Thoracic aorta (tissue), 2 donors: Measurements from ENCODE around the gene SLC6A3. TPM values are rescaled to one million over a fixed set of nuclear protein-coding genes. Genes with fewer than 3 reads are reported as not detected.

ENCODE experiments used
- ATAC-seq: fragments of 150-250 bp; one replicate; pipeline ENCODE4 v1.8.0; 2017; ENCODE audit warnings: low read depth; ENCODE audit not compliant: insufficient number of reproducible peaks, low FRiP score
- DNase-seq: peaks from one replicate; pipeline ENCODE4 v3.0.0-alpha.2; 2020; ENCODE audit warnings: low spot score
- H3K27ac ChIP-seq, 2 donors: fragments of 200-600 bp; sonication (generic); 1 replicate in 1 of 2; 2 replicates in 1 of 2; pipeline ENCODE4 v1.5.1; 2016; ENCODE audit warnings: mild to moderate bottlenecking in 2 of 2, moderate library complexity in 2 of 2
- H3K27me3 ChIP-seq: fragments of 200-600 bp; sonication (generic); replicated peaks from 2 replicates; pipeline ENCODE4 v1.6.0; 2016; ENCODE audit warnings: mild to moderate bottlenecking; ENCODE audit not compliant: insufficient read depth
- H3K36me3 ChIP-seq: fragments of 200-600 bp; sonication (generic); one replicate; pipeline ENCODE4 v1.5.1; 2016
- H3K4me1 ChIP-seq, 2 donors: fragments of 200-600 bp; sonication (generic); 1 replicate in 1 of 2; 2 replicates in 1 of 2; pipeline versions ENCODE4 v1.5.1 to v1.6.0; 2016; ENCODE audit warnings: low read depth in 2 of 2, mild to moderate bottlenecking in 1 of 2; ENCODE audit not compliant: control insufficient read depth in 1 of 2
- H3K4me3 ChIP-seq: fragments of 200-600 bp; sonication (generic); 2 replicates; pipeline ENCODE4 v1.5.1; 2016; ENCODE audit warnings: mild to moderate bottlenecking
- H3K9me3 ChIP-seq: fragments of 200-600 bp; sonication (generic); 2 replicates; pipeline ENCODE4 v1.5.1; 2016
- CTCF ChIP-seq: fragments of 200-600 bp; sonication (generic); IDR thresholded peaks from one replicate; pipeline ENCODE4 v1.5.1; 2019; ENCODE audit warnings: antibody characterized with exemption
- total RNA-seq, 2 donors: library from RNA; depleted of rRNA; stranded (reverse); fragments of >200 nt; gene quantifications; one replicate each; pipeline versions ENCODE4 v1.1.0 to v1.2.3, GENCODE V29; 2016

SLC6A3 gene
- total RNA-seq, 2 donors from 2014 or later: 0.14 TPM; not detected in 1

- no peaks in the 10 kb centered on the region for H3K4me1 ChIP-seq
- no peak overlapping the region for H3K4me3 ChIP-seq
- H3K27ac ChIP-seq: no peak overlapping the region
- TF ChIP-seq CTCF: no peak
- ATAC-seq (no peak), DNase-seq (no peak)
- H3K27me3 ChIP-seq: no peaks in the 10 kb centered on the region
- no peaks in the 10 kb centered on the region for H3K36me3 ChIP-seq
- H3K9me3 ChIP-seq: no peaks in the 10 kb centered on the region
These were observed 85.5 kb downstream of the SLC6A3 start for GRCh38 chr5:1359713-1360112.

- H3K27ac ChIP-seq: no peak overlapping the region
- H3K9me3 ChIP-seq: no peaks in the 10 kb centered on the region
- no peak overlapping the region for H3K4me3 ChIP-seq
- DNase-seq (no peak), ATAC-seq (no peak)
- H3K36me3 ChIP-seq: no peaks in the 10 kb centered on the region
- no peaks in the 10 kb centered on the region for H3K27me3 ChIP-seq
- H3K4me1 ChIP-seq: no peaks in the 10 kb centered on the region
- no peak for TF ChIP-seq CTCF
These were observed 86.1 kb downstream of the SLC6A3 start for GRCh38 chr5:1359031-1359645.

- no peaks in the 10 kb centered on the region for H3K27me3 ChIP-seq
- ATAC-seq: no peak
These were observed 86.6 kb downstream of the SLC6A3 start for GRCh38 chr5:1358726-1359025.

GRCh38 chr5:1357946-1358725, 87.1 kb downstream of the SLC6A3 start:
- no peaks in the 10 kb centered on the region for H3K4me1 ChIP-seq
- no peaks in the 10 kb centered on the region for H3K27me3 ChIP-seq
- no peak for ATAC-seq
- TF ChIP-seq CTCF: no peak
- H3K4me3 ChIP-seq: no peak overlapping the region
- H3K27ac ChIP-seq: no peak overlapping the region
- DNase-seq: no peak
- no peaks in the 10 kb centered on the region for H3K9me3 ChIP-seq
- H3K36me3 ChIP-seq: no peaks in the 10 kb centered on the region

More at GRCh38 chr5:1358726-1359025, 86.6 kb downstream of the SLC6A3 start:
- no peak for DNase-seq
- no peak overlapping the region for H3K4me3 ChIP-seq
- no peak for TF ChIP-seq CTCF
- H3K9me3 ChIP-seq: no peaks in the 10 kb centered on the region
- H3K36me3 ChIP-seq: no peaks in the 10 kb centered on the region
- H3K4me1 ChIP-seq: no peaks in the 10 kb centered on the region
- no peak overlapping the region for H3K27ac ChIP-seq

GRCh38 chr5:1356873-1357787, 88.1 kb downstream of the SLC6A3 start:
- TF ChIP-seq CTCF: no peak
- Histone ChIP-seq H3K36me3 (no peaks in the 10 kb centered on the region), H3K4me1 (no peaks in the 10 kb centered on the region), H3K9me3 (no peaks in the 10 kb centered on the region), H3K4me3 (no peak overlapping the region), H3K27me3 (no peaks in the 10 kb centered on the region), H3K27ac (no peak overlapping the region)
- DNase-seq (no peak), ATAC-seq (no peak)
